ENCODE results near the gene EFTUD2. TPM values are rescaled to one million over a fixed set of nuclear protein-coding genes. Genes with fewer than 3 reads are reported as not detected.
A peak's percentile ranks its signal among the peaks of the same experiment; 100 is the strongest.

Gene EFTUD2
- total RNA-seq, 1 experiment from 2014 or later, result 150 TPM

DNA sequence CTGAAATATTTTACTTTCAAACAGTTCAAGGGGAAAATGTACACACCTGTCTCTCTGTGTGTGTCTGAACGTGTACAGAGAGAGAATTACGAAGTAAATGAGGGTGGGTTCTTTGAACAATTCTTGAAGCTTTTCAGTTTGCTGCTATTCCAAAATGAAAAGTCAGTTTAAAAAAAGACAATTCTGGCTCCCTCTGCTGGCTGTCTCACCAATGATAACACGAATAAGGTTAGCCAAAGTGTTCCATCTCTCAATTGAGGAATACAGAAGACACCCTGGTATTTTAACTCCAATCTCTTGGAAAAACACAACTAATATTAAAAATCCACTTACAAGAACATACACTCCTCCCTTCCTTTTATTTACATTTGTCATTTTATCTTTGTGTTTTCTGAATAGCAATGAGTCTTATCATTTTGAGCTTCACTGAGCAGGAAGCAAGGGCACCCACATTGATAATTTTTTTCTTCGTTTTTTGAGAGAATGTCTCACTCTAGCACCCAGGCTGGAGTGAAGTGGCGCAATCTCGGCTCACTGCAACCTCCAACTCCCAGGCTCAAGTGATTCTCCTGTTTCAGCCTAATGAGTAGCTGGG is 20.5 kb downstream of the EFTUD2 start:
- no peaks in the 10 kb centered on the region for H3K27me3 ChIP-seq (ENCODE audit: insufficient read depth, low read length)
- ChIA-PET RAD21 (ENCODE audit: low non-redundant PET in 1 of 2, low total read pairs in 2 of 2, uncharacterized antibody in 2 of 2, unreplicated experiment in 2 of 2) (interaction anchor here (1.0 to 1.8 kb wide), 2 partner anchors 100 to 103 kb away, joined by 3 to 6 read pairs; no protein-coding TSS in a partner anchor), POLR2A (no interaction called here), CTCF (interaction anchor here (0.5 to 3.0 kb wide), 8 partner anchors 10 to 143 kb away, joined by 3 to 29 read pairs (median 4); no protein-coding TSS in a partner anchor)
- no peaks in the 10 kb centered on the region for H3K4me1 ChIP-seq (ENCODE audit: control insufficient read depth in 1 of 2, insufficient read depth in 2 of 2, low read length in 2 of 2)
- H3K79me2 ChIP-seq (ENCODE audit: insufficient read depth, low read length), result peaks cover 19% of the 10 kb centered on the region
- H3K4me3 ChIP-seq (replicated peaks in 1 of 2; ENCODE audit: low read depth in 1 of 2, low read length in 2 of 2), result no peak overlapping the region
- H3K9me3 ChIP-seq (ENCODE audit: control insufficient read depth in 1 of 2, insufficient read depth in 1 of 2, low read depth in 1 of 2, low read length in 2 of 2), result no peaks in the 10 kb centered on the region
- H2AFZ ChIP-seq (ENCODE audit: low read depth, low read length, poor library complexity, severe bottlenecking), result no peak overlapping the region
- no peaks in the 10 kb centered on the region for H4K20me1 ChIP-seq (ENCODE audit: insufficient read depth)
- ATAC-seq (peak; percentile 55), DNase-seq (ENCODE audit: low read depth, low spot score) (peak; percentile 6)
- no TSS peak for BruUV-seq (replicated peaks)
- H3K9me2 ChIP-seq (ENCODE audit: insufficient read depth), result no peaks in the 10 kb centered on the region
- TF ChIP-seq EZH2 (IDR thresholded peaks at IDR 0.05), result no peak
- no peak for TF ChIP-seq EZH2phosphoT487 (IDR thresholded peaks at IDR 0.05; ENCODE audit: borderline replicate concordance)
- TF ChIP-seq RAD21 (IDR thresholded peaks at IDR 0.05; ENCODE audit: low read depth), result peak; percentile 66
- no peak for TF ChIP-seq CBX3 (IDR thresholded peaks at IDR 0.05; ENCODE audit: low read depth)
- peak; percentile 62 to 78 (median 71); a peak in 5 of 6 replicates for TF ChIP-seq CTCF (IDR thresholded peaks at IDR 0.05 in 2 of 3, conservative IDR thresholded peaks at IDR 0.05 in 1 of 3; ENCODE audit: borderline replicate concordance in 1 of 3, insufficient read depth in 1 of 3, low read depth in 2 of 3, low read length in 2 of 3)
- TF ChIP-seq POLR2AphosphoS5 (IDR thresholded peaks at IDR 0.05; ENCODE audit: low read depth, low read length), result no peak
- no peak overlapping the region for H3K9ac ChIP-seq (ENCODE audit: low read length)
- intact Hi-C loops (cut with micrococcal nuclease), result loop anchor here (1.0 kb wide), 2 partner anchors 99 to 103 kb away; no protein-coding TSS in a partner anchor
- H3K4me2 ChIP-seq (ENCODE audit: low read length), result no peak overlapping the region
- peaks cover 62 to 69% of the 10 kb centered on the region in 2 experiments for H3K36me3 ChIP-seq (ENCODE audit: control insufficient read depth in 1 of 2, insufficient read depth in 2 of 2, low read length in 2 of 2)
- no peak overlapping the region for H3K27ac ChIP-seq (ENCODE audit: low read depth, low read length)

DNA sequence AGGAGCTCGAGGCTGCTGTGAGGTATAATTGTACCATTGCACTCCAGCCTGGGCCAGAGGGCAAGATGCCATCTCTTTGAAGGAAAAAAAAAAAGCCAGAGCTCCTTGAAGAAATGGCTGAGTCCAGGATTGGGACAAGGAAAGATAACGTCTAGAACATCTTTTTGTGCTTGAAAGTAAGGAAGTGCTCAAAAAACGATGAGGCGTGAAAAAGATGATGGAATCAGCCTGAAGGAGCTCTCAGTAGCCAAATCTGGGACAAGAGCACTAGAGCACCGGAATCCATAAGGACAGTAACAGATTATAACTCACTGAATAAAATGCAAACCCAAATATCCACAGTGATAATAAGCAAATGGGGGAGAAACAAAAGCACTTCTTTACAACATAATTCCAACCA is 22.1 kb downstream of the EFTUD2 start:
- Histone ChIP-seq H3K79me2 (ENCODE audit: insufficient read depth, low read length) (peaks cover 19% of the 10 kb centered on the region), H3K9me3 (ENCODE audit: control insufficient read depth in 1 of 2, insufficient read depth in 1 of 2, low read depth in 1 of 2, low read length in 2 of 2) (no peaks in the 10 kb centered on the region), H3K4me1 (ENCODE audit: control insufficient read depth in 1 of 2, insufficient read depth in 2 of 2, low read length in 2 of 2) (no peaks in the 10 kb centered on the region), H3K9me2 (ENCODE audit: insufficient read depth) (no peaks in the 10 kb centered on the region), H2AFZ (ENCODE audit: low read depth, low read length, poor library complexity, severe bottlenecking) (no peak overlapping the region), H3K4me2 (ENCODE audit: low read length) (no peak overlapping the region), H3K4me3 (replicated peaks in 1 of 2; ENCODE audit: low read depth in 1 of 2, low read length in 2 of 2) (no peak overlapping the region), H3K9ac (ENCODE audit: low read length) (no peak overlapping the region), H4K20me1 (ENCODE audit: insufficient read depth) (no peaks in the 10 kb centered on the region), H3K36me3 (ENCODE audit: control insufficient read depth in 1 of 2, insufficient read depth in 2 of 2, low read length in 2 of 2) (peaks cover 57 to 59% of the 10 kb centered on the region in 2 experiments; a peak in 3 of 4 replicates), H3K27ac (ENCODE audit: low read depth, low read length) (no peak overlapping the region), H3K27me3 (ENCODE audit: insufficient read depth, low read length) (no peaks in the 10 kb centered on the region)
- TF ChIP-seq EZH2phosphoT487 (IDR thresholded peaks at IDR 0.05; ENCODE audit: borderline replicate concordance), result no peak
- TF ChIP-seq ZFX (IDR thresholded peaks at IDR 0.05), result no peak
- no peak for TF ChIP-seq POLR2A (IDR thresholded peaks at IDR 0.05; ENCODE audit: borderline replicate concordance, extremely low read depth, insufficient read depth, insufficient read length)
- TF ChIP-seq SIN3A (IDR thresholded peaks at IDR 0.05; ENCODE audit: low read depth), result no peak
- DNase-seq (ENCODE audit: low read depth, low spot score) (no peak), ATAC-seq (no peak)
- CTCF ChIA-PET, result interaction anchor here (0.7 to 1.0 kb wide), 3 partner anchors 98 to 103 kb away, joined by 3 to 8 read pairs (median 7); no protein-coding TSS in a partner anchor
- RAD21 ChIA-PET (ENCODE audit: low non-redundant PET in 1 of 2, low total read pairs in 2 of 2, uncharacterized antibody in 2 of 2, unreplicated experiment in 2 of 2), result interaction anchor here in 1 of 2 experiments (0.7 kb wide), 1 partner anchor 25 kb away, joined by 3 read pairs; no protein-coding TSS in a partner anchor
- no TSS peak for BruUV-seq (replicated peaks)
- POLR2A ChIA-PET, result no interaction called here
- intact Hi-C loops (cut with micrococcal nuclease), result no loop called here
